Measurements from ENCODE around the gene SLC9A9. TPM values are rescaled to one million over a fixed set of nuclear protein-coding genes. Genes with fewer than 3 reads are reported as not detected.

Gene SLC9A9
- total and polyA plus RNA-seq, 10 of the 15 experiments (the other 5 are each of a cell fraction or from before 2014, with no cell fraction given), result 3.5 to 14.2 (median 9.3) TPM

- Histone ChIP-seq H3K4me1 (ENCODE audit: control insufficient read depth, insufficient read depth, low read length) (peaks cover 16% of the 10 kb centered on the region), H3K36me3 (ENCODE audit: control insufficient read depth in 2 of 2, insufficient read depth in 2 of 2, low read length in 1 of 2) (no peaks in the 10 kb centered on the region), H3K4me2 (ENCODE audit: control insufficient read depth, insufficient read depth) (no peak overlapping the region), H3K9ac (ENCODE audit: control insufficient read depth, insufficient read depth, low read length) (no peak overlapping the region), H4K20me1 (ENCODE audit: control insufficient read depth, insufficient read depth) (no peaks in the 10 kb centered on the region), H3K27ac (ENCODE audit: control insufficient read depth, insufficient read depth) (no peak overlapping the region), H3K4me3 (no peak overlapping the region), H3K9me3 (replicated peaks; ENCODE audit: control insufficient read depth, insufficient read depth, low read length) (no peaks in the 10 kb centered on the region), H2AFZ (ENCODE audit: control insufficient read depth, low read depth, low read length) (no peak overlapping the region), H3K27me3 (replicated peaks in 1 of 2; ENCODE audit: control insufficient read depth in 2 of 2, insufficient read depth in 2 of 2, low read length in 1 of 2) (no peaks in the 10 kb centered on the region), H3K79me2 (ENCODE audit: control insufficient read depth, insufficient read depth, low read length) (no peaks in the 10 kb centered on the region)
- no peak for ATAC-seq
- no peak for TF ChIP-seq BRCA1 (IDR thresholded peaks at IDR 0.05; ENCODE audit: low read depth, low read length)
- TF ChIP-seq FOS (IDR thresholded peaks at IDR 0.05; ENCODE audit: borderline replicate concordance, extremely low read depth, insufficient read length), result no peak
- TF ChIP-seq LARP7 (IDR thresholded peaks at IDR 0.05), result no peak
- no peak for TF ChIP-seq ZNF217 (IDR thresholded peaks at IDR 0.05)
- TF ChIP-seq HCFC1 (IDR thresholded peaks at IDR 0.05; ENCODE audit: low read length), result no peak
- no peak for TF ChIP-seq GABPA (IDR thresholded peaks at IDR 0.05; ENCODE audit: low read depth)
- TF ChIP-seq E4F1 (IDR thresholded peaks at IDR 0.05; ENCODE audit: borderline replicate concordance, partially characterized antibody), result no peak
- no peak for TF ChIP-seq FOXM1 (IDR thresholded peaks at IDR 0.05; ENCODE audit: low read depth, low read length)
- TF ChIP-seq NFXL1 (IDR thresholded peaks at IDR 0.05; ENCODE audit: borderline replicate concordance), result no peak
- TF ChIP-seq USF2 (IDR thresholded peaks at IDR 0.05; ENCODE audit: borderline replicate concordance, low read depth, low read length), result no peak
- CTCF ChIA-PET, result no interaction called here
- SMC1A ChIA-PET (ENCODE audit: uncharacterized antibody, unreplicated experiment), result no interaction called here
- intact Hi-C loops (cut with micrococcal nuclease; ENCODE audit: unreplicated experiment), result no loop called here
- BruUV-seq (replicated peaks), result no TSS peak
- POLR2A ChIA-PET, result no interaction called here
- RAD21 ChIA-PET (ENCODE audit: unreplicated experiment), result no interaction called here
- in situ Hi-C loops (cut with MboI), result no loop called here
- no peak for DNase-seq (ENCODE audit: low read depth, low spot score)
- WGBS (ENCODE audit: insufficient coverage, insufficient replicate concordance, low lambda C conversion rate, missing lambda C conversion rate), result 96% methylated on average over 3 of the region's 3 CpGs
- FAIRE-seq, result no peak
Observed at GRCh38 chr3:143590660-143591059, 257.6 kb downstream of the SLC9A9 start.
